Uterus (tissue), 4 donors: ENCODE measurements around the gene SBF2. TPM values are rescaled to one million over a fixed set of nuclear protein-coding genes. Genes with fewer than 3 reads are reported as not detected.
A peak's percentile ranks its signal among the peaks of the same experiment; 100 is the strongest.

Experiments used
- DNase-seq, 2 donors: peaks; one replicate each; pipeline ENCODE4 v3.0.0-alpha.2; 2019 to 2020
- H3K27ac ChIP-seq, 2 donors: fragments of 200-600 bp; sonication (generic); 1 replicate in 1 of 2; 2 replicates in 1 of 2; pipeline ENCODE4 v1.5.1; 2016 to 2018
- H3K27me3 ChIP-seq, 2 donors: fragments of 200-600 bp; sonication (generic); one replicate each; pipeline ENCODE4 v1.5.1; 2018 to 2019; ENCODE audit warnings: control low read depth in 1 of 2
- H3K36me3 ChIP-seq, 2 donors: fragments of 200-600 bp; sonication (generic); one replicate each; pipeline ENCODE4 v1.5.1; 2019; ENCODE audit warnings: control low read depth in 1 of 2
- H3K4me1 ChIP-seq, 2 donors: fragments of 200-600 bp; sonication (generic); one replicate each; pipeline ENCODE4 v1.5.1; 2018 to 2019; ENCODE audit warnings: control low read depth in 1 of 2
- H3K4me3 ChIP-seq, 2 donors: fragments of 200-600 bp; sonication (generic); 1 replicate in 1 of 2; 2 replicates in 1 of 2; pipeline ENCODE4 v1.5.1; 2018 to 2019; ENCODE audit warnings: mild to moderate bottlenecking in 1 of 2
- H3K9me3 ChIP-seq, 2 donors: fragments of 200-600 bp; sonication (generic); one replicate each; pipeline ENCODE4 v1.5.1; 2019; ENCODE audit warnings: control low read depth in 1 of 2
- POLR2A ChIP-seq, 2 donors: fragments of 450-650 bp; IDR thresholded peaks; one replicate each; pipeline ENCODE4 v1.6.1; 2016; ENCODE audit warnings: antibody characterized with exemption in 2 of 2, mild to moderate bottlenecking in 1 of 2, moderate library complexity in 1 of 2
- intact Hi-C: fragments of 100-400 bp; cut with DNase I; formaldehyde crosslinking; loops from one replicate; pipeline ENCODE4 v1.15.1; 2023; ENCODE audit warnings: low total_unique reads
- total RNA-seq, 4 donors: library from RNA; depleted of rRNA in 3 of 4; stranded (reverse); fragments of >200 nt in 3 of 4; gene quantifications; one replicate each; pipeline versions ENCODE4 v1.1.0 to v1.2.4, GENCODE V29; 2014 to 2023
- TF ChIP-seq, protein P1 (sequence below), 4 experiments: fragments of 200-600 bp in 2 of 4; fragments of 450-650 bp in 2 of 4; sonication (generic) in 2 of 4; IDR thresholded peaks; one replicate each; pipeline ENCODE4 v1.5.1; 2016 to 2019; ENCODE audit warnings: antibody characterized with exemption in 4 of 4, mild to moderate bottlenecking in 2 of 4, moderate library complexity in 1 of 4
- donor health status: DM: yes; HTN: yes; CAD: no.

SBF2 gene
- total RNA-seq, 4 donors from 2014 or later, result 45.0 to 202 (median 98.0) TPM

DNA sequence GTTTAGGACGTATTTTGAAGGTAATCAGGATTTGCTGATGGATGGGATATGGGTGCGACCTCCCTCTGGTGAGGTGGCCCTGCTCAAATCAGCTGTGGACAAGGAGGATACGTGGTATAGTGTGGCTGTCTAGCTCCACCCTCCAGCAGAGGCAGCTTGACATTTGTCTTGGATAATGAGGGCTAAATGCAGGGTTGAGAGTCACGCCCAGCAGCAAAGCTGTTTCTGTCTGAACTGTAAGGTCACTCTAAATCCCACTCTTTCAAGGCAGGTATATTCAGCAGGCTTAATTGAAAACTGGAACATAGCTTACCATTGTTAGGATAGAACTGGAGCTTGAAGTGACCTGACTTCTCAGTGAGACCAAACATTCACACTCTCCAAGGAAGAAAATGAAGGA lies 531.5 kb downstream of the SBF2 start:
- TF ChIP-seq, protein P1, sequence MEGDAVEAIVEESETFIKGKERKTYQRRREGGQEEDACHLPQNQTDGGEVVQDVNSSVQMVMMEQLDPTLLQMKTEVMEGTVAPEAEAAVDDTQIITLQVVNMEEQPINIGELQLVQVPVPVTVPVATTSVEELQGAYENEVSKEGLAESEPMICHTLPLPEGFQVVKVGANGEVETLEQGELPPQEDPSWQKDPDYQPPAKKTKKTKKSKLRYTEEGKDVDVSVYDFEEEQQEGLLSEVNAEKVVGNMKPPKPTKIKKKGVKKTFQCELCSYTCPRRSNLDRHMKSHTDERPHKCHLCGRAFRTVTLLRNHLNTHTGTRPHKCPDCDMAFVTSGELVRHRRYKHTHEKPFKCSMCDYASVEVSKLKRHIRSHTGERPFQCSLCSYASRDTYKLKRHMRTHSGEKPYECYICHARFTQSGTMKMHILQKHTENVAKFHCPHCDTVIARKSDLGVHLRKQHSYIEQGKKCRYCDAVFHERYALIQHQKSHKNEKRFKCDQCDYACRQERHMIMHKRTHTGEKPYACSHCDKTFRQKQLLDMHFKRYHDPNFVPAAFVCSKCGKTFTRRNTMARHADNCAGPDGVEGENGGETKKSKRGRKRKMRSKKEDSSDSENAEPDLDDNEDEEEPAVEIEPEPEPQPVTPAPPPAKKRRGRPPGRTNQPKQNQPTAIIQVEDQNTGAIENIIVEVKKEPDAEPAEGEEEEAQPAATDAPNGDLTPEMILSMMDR (IDR thresholded peaks at IDR 0.05), result no peak
- TF ChIP-seq POLR2A (IDR thresholded peaks at IDR 0.05), result no peak
- Histone ChIP-seq H3K27ac (no peak overlapping the region), H3K27me3 (no peaks in the 10 kb centered on the region), H3K4me3 (no peak overlapping the region), H3K4me1 (peaks cover 7 to 9% of the 10 kb centered on the region in 2 donors), H3K9me3 (no peaks in the 10 kb centered on the region), H3K36me3 (no peaks in the 10 kb centered on the region)
- no peak for DNase-seq
- intact Hi-C loops, result no loop called here

DNA sequence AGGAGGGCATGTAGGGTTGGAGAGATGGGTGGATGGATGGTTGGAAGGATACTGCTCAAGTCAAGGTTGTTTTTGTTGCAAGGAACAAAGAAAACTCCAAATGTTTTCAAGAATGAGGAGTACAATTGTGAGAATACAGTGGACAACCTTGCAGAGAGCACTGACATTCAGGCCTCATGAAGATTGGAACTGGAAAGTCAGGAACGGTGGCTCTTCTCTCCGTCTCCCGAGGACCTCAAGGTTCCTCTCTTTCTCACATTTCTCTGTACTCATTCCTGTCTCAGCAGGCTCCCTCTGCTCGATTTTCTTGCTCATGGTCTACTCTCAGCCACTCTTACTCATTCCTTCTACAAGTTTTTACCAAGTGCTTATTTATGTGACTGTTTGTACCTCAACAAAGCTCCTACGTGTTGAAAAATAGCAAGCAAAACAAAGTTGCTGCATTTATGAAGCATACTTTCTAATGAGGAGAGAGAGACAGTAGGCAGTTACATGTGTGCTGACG lies 532.5 kb downstream of the SBF2 start:
- H3K4me1 ChIP-seq, result peaks cover 7 to 9% of the 10 kb centered on the region in 2 donors
- TF ChIP-seq, protein P1 (IDR thresholded peaks at IDR 0.05), result no peak
- TF ChIP-seq POLR2A (IDR thresholded peaks at IDR 0.05), result no peak
- intact Hi-C loops, result no loop called here

GRCh38 chr11:9760193-9760575 lies 533.8 kb downstream of the SBF2 start:
- TF ChIP-seq, protein P1 (IDR thresholded peaks at IDR 0.05), result no peak
- TF ChIP-seq POLR2A (IDR thresholded peaks at IDR 0.05), result no peak
- no peaks in the 10 kb centered on the region for H3K9me3 ChIP-seq
- DNase-seq, result peak; percentile 94 to 95
- H3K36me3 ChIP-seq, result no peaks in the 10 kb centered on the region
- no peaks in the 10 kb centered on the region for H3K27me3 ChIP-seq
- H3K4me3 ChIP-seq, result no peak overlapping the region
- peak overlapping the region; percentile 85 to 95 for H3K27ac ChIP-seq
- H3K4me1 ChIP-seq, result peaks cover 7 to 9% of the 10 kb centered on the region in 2 donors
- intact Hi-C loops, result no loop called here

More for the DNA sequence above, 532.5 kb downstream of the SBF2 start:
- Histone ChIP-seq H3K4me3 (no peak overlapping the region), H3K27ac (peak overlapping the region in 1 of 2 donors; percentile 6), H3K36me3 (no peaks in the 10 kb centered on the region), H3K9me3 (no peaks in the 10 kb centered on the region), H3K27me3 (no peaks in the 10 kb centered on the region)
- no peak for DNase-seq

- TF ChIP-seq POLR2A (IDR thresholded peaks at IDR 0.05), result no peak
- TF ChIP-seq, protein P1 (IDR thresholded peaks at IDR 0.05), result no peak
- Histone ChIP-seq H3K27me3 (no peaks in the 10 kb centered on the region), H3K36me3 (no peaks in the 10 kb centered on the region), H3K4me3 (no peak overlapping the region), H3K4me1 (peaks cover 7 to 9% of the 10 kb centered on the region in 2 donors), H3K27ac (peak overlapping the region; percentile 85 to 95), H3K9me3 (no peaks in the 10 kb centered on the region)
- intact Hi-C loops, result loop anchor here (10.0 kb wide), 2 partner anchors 215 to 565 kb away; no protein-coding TSS in a partner anchor
- peak; percentile 78 to 87 for DNase-seq
These were observed 534.4 kb downstream of the SBF2 start for GRCh38 chr11:9759519-9760192.
